HG02884 (cell line): ENCODE measurements around the gene BAAT.

Source experiments
- ATAC-seq: cut with Tn5 transposase; IDR thresholded peaks from one replicate; pipeline ENCODE4 v1.9.1; 2021; ENCODE audit warnings: mild to moderate bottlenecking, moderate library complexity; ENCODE audit not compliant: unreplicated experiment

BAAT gene

DNA sequence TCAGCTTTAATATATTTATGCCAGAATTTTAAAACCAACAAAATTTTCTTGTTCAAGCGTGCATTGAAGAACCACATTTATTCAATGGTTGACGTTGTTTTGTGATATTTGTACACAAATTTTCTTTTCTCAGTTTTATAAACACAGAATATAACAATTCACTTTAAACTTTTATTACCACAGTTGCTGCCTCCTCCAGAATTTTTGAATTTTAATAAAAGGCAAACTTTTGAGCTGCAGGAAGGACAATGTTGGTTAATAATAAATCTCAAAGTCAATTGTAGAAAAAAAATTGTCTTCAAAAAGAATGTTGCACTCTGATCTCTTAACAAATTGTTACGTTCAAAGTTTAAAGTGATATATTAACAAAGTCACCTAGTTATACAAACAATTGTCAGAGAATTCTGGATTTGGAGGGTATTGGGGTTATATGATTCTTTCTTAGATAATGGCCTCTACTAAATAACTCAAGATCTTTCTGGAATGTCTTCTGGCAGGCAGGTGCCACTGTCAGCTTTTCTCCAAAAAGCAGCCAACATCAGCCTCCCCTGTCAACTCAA lies 60.5 kb downstream of the BAAT start:
- ATAC-seq, result no peak

DNA sequence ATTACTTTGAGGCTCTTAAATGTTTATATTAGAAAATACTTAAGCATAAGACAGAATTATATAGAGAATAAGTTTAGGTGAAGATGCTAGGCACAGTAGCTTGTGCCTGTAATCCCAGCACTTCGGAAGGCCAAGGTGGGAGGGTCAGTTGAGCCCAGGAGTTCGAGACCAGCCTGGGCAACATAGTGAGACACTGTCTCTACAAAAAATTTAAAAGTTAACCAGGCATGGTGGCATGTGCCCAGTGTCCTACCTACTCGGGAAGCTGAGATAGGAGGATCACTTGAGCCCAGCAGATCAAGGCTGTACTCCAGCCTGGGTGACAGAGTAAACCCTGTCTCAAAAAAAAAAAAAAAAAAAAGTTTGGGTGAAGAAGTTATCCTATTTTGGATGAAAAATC lies 61.7 kb downstream of the BAAT start:
- no peak for ATAC-seq

DNA sequence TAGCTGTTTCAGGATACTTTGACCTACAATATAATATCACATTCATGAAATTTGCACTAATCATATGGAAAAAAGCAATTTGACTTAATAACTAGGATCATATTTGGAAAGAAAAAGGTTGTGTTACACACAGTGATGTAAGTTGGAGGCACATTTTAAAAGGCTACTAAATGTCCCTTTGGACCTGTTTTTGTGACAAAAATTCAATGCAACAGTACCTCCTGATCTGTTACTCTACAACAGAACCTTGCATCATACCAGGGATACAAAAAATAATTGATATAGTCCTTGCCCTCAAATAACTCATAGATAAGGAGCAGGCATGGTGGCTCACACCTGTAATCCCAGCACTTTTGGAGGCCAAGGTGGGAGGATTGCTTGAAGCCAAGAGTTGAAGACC lies 67.1 kb downstream of the BAAT start:
- no peak for ATAC-seq

DNA sequence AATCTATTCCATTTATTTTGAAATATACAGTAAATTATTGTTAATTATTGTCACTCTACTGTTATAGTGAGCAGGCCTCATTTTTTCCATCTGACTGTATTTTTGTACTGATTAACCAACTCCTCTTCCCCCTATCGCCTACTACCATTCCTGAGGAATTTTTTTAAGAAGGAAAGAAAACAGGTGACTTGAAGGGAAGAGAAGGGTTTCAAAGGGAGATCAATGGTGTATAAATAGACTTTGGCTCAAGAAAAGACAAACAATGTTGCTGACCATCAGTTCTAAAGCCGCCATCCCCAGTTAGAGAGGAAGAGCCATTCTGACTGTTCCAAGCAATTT lies 69.7 kb downstream of the BAAT start:
- ATAC-seq, result no peak

DNA sequence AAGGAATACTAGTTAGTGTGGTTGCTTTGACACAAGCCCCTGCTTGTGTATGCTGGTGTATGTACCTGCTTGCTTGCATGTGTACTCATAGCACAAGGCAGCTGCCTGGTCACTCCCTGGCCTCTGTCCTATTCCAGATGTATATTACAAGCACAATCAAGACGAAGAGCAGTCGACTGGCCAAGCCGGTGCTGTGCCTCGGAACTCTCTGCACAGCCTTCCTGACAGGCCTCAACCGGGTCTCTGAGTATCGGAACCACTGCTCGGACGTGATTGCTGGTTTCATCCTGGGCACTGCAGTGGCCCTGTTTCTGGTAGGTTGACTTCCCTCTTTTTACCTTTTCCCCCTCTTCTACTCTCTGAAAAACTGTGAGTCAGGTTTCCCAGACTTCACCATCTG lies 72.1 kb downstream of the BAAT start:
- ATAC-seq, result no peak

DNA sequence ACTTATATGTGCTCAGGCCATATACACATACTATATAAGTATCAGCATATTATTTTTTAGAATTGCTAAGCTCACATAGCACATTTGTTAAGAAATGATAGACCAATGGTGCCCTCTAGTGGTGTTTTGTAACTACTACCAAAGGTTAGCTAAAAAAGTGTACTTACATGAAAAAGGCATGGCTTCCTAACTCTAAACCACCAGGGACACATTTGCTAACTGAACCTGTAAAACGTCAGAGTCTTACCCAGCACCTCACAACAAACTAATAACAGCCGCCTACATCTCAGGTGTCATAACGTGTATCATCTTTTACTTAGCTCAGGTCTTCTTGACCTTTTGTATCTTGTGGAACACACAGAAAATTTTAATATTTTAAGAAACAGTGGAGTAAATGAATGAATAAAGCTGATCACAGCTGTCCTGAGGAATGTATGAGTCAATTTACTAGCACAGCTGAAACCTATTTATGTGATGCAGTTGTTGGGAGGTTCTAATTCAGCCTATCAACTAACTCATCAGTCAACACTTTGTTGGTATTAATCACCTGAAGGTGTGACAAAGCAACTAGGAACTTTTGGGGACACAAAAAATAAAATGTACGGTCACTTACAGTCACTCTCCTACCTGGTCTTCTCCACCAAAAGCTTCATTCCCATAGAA lies 72.9 kb downstream of the BAAT start:
- peak; percentile 94 for ATAC-seq

DNA sequence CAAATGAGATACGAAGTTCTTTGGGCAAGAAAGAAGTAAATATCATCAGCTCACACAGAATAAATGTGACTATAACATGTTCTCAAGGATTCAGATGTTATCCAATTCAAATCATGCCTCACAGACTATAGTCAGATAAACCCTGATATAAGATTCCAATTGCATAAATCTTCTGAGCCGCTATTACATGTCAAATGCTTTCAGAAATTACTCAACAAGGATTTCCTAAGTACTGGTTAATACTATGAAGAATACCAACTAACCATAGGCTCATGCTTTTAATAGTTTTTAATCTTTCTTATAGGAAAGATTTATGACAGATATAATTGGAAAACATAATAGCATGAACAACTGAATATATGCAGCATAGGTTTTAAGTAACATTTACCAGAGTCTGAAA lies 73.6 kb downstream of the BAAT start:
- ATAC-seq, result no peak
